ENCODE measurements around the gene COQ8B. TPM values are rescaled to one million over a fixed set of nuclear protein-coding genes. Genes with fewer than 3 reads are reported as not detected.

The COQ8B gene
- 62.6 to 72.2 TPM (median 69.9 TPM) in 5 replicates for total RNA-seq (2022; extraction: Qiagen RNA extraction; ENCODE audit: low read depth)

DNA sequence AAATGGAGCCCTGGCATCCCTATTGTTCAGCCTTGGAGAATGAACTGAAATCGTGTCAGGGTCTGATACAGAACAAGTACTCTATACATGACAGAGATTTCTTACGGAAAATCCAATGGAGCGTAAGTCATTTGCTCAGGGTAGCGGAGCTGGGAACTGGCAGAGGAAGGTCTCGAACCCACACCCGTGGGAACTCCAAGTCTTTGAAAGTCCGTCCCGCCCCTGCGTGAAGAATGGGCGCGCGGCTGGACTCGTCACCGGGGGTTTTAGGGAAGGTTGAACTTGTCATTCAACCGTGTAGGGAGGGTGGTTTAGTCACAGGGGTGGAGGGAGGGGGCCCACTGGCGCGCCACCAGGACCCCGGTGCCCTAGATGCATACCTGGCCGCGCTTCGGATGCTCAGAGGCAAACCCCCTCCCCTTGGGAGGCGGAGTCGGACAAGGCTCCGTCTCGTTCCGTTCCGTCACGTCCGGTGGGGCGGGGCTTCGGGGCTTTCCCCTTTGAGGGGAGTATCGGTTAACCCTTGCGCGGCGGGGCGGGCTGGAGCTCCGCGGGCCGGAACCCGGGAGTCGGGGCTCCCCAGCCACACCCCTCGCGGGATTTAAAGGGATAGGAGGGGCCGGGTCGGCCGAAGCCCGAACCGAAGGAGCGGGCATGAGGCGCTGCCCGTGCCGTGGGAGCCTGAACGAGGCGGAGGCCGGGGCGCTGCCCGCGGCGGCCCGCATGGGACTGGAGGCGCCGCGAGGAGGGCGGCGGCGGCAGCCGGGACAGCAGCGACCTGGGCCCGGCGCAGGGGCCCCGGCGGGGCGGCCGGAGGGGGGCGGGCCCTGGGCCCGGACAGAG lies at the start of gene COQ8B, which contains the start of gene ITPKC:
Gene COQ8B (minus strand): TSS at position 405 of the 843 bp plus-strand sequence. CDS start 2,254 bp downstream, outside the sequence.
Gene ITPKC (plus strand): TSS at position 631 of the 843 bp plus-strand sequence. CDS start 24 bp downstream, at position 655.

DNA sequence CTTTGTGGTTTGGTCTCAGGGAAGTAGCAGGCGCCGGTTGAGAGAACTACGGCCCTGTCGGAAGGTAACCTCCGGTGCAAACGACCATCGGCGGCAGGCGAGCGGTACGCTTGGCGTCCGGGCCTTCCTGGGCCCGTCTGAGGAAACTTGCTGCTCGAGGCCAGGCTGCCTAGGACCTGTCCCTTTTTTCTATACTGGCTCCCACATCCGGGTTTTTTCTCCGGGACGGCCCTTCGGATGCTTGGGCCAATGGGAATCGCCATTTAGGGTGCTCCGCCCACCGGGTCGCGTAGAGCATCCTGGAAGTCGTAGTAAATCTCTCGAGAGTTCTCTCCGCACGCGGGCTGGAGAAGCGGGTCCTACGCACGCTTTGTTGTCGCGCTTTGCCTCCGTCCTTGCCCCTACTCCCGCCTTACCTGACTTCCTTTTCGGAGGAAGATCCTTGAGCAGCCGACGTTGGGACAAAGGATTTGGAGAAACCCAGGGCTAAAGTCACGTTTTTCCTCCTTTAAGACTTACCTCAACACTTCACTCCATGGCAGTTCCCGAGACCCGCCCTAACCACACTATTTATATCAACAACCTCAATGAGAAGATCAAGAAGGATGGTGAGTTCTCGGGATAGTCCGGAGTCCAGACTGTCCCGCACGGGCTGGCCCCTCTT lies 34.3 kb upstream of the COQ8B start, which contains the start of gene SNRPA:
Gene SNRPA (plus strand): TSS at position 330 of the 664 bp plus-strand sequence. CDS start 206 bp downstream, at position 536.

DNA sequence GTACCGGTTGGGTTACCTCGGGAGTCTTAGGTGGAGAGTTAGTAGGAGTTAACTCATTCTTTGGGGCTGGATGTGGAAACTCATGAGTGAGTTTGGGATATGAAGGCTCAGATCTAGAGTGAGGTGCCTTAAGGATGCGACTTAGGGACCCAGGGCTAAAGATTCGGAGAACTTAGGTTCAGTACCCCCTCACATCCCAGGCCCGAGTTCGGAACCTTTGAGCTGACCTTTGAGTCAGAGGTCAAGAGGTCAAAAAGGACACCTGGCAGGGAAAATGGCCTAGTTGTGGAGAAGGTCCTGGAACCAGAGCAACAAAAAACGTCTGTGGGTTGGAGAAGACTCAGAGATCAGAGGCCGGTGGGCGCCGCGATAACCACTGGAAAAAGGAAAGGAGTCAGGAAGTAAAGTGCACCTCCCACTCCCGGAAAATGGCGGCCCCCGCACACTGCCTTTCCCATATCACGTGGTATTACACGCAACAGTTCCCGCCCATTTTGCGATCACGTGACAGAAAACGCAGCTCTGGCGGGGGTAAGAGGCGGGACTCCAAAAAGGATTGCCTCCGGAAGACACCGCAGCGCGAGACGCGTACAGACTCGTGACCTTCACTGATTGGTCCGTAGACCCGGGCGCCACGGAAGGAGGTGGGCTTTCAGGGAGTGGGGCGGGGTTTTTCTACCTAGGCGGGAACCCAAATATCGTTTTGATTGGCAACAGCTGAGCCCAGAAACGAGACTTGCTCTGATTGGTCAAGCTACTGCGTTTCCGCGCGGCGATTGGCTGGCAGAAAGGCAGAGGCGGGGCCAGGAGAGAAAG lies 33.6 kb upstream of the COQ8B start, which contains the start of gene ACTMAP:
Gene ACTMAP (minus strand): TSS at position 420 of the 816 bp plus-strand sequence. CDS start 674 bp downstream, outside the sequence.

DNA sequence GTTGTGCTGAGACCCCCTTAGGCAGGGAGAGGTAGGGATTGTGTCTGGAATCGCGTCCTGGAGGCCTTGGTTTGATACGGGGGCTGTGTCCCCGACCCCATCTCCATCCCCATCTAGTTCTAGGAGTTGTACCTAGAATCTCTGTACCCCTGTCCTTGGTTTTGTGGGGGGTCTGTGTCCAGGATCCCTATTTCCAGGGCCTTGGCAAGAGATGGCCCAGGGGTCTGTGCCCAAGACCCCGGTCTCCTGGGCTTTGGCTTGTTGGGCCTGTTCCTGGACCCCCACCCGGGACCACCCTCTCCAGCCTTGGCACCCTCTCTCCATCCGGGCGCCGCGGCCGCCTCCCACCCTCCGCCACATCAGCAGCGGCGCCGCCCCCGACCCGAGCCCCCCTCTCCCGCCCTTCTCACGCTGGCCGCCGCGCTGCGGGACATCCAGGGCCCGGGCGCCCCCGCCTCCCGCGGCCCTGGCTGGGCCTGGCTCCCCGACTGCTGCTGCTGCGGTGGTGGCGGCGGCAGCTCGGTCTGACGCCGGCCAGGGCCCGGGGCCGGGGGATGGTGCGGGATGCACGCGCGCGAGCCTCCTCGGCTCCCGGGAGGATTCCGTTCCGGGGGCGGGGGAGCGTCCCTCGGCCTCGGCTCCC lies 26.5 kb downstream of the COQ8B start, which contains the start of gene NUMBL:
Gene NUMBL (minus strand): TSS at position 602 of the 643 bp plus-strand sequence. CDS start 168 bp downstream, at position 434.

Other genes starting within 250 kb of the COQ8B start
- 0.51 to 1.3 TPM (median 0.91 TPM) in 5 replicates for gene SPTBN4, start 249.9 kb downstream of the COQ8B start, total RNA-seq (2022; extraction: Qiagen RNA extraction; ENCODE audit: low read depth)
- 121 to 152 TPM (median 134 TPM) in 5 replicates for gene SHKBP1, start 140.0 kb downstream of the COQ8B start, total RNA-seq (2022; extraction: Qiagen RNA extraction; ENCODE audit: low read depth)
- 46.1 to 67.2 TPM (median 60.0 TPM) in 5 replicates for gene LTBP4, start 115.5 kb downstream of the COQ8B start, total RNA-seq (2022; extraction: Qiagen RNA extraction; ENCODE audit: low read depth)
- 57.1 to 72.3 TPM (median 58.4 TPM) in 5 replicates for gene NUMBL, start 26.2 kb downstream of the COQ8B start, total RNA-seq (2022; extraction: Qiagen RNA extraction; ENCODE audit: low read depth)
- 17.8 to 18.8 TPM (median 18.5 TPM) in 5 replicates for gene ITPKC, start 226 bp upstream of the COQ8B start, total RNA-seq (2022; extraction: Qiagen RNA extraction; ENCODE audit: low read depth)
- 16.4 to 19.7 TPM (median 18.4 TPM) in 5 replicates for gene ACTMAP, start 33.6 kb upstream of the COQ8B start, total RNA-seq (2022; extraction: Qiagen RNA extraction; ENCODE audit: low read depth)
- gene SNRPA, start 34.3 kb upstream of the COQ8B start, total RNA-seq (2022; extraction: Qiagen RNA extraction; ENCODE audit: low read depth): 140 to 190 TPM (median 160 TPM) in 5 replicates
- gene MIA, start 58.6 kb upstream of the COQ8B start, total RNA-seq (2022; extraction: Qiagen RNA extraction; ENCODE audit: low read depth): not detected in 5 replicates
- gene RAB4B, start 61.4 kb upstream of the COQ8B start, total RNA-seq (2022; extraction: Qiagen RNA extraction; ENCODE audit: low read depth): 15.1 to 20.6 TPM (median 18.3 TPM) in 5 replicates
- gene EGLN2, start 82.3 kb upstream of the COQ8B start, total RNA-seq (2022; extraction: Qiagen RNA extraction; ENCODE audit: low read depth): 72.5 to 87.8 TPM (median 80.5 TPM) in 5 replicates
- 0.08 TPM in 1 of 5 replicates, not detected in the others for gene CYP2A6, start 133.6 kb upstream of the COQ8B start, total RNA-seq (2022; extraction: Qiagen RNA extraction; ENCODE audit: low read depth)
- not detected in 5 replicates for gene CYP2A7, start 165.3 kb upstream of the COQ8B start, total RNA-seq (2022; extraction: Qiagen RNA extraction; ENCODE audit: low read depth)